Keratinocyte (primary cell): ENCODE measurements around the gene GGA1. TPM values are rescaled to one million over a fixed set of nuclear protein-coding genes. Genes with fewer than 3 reads are reported as not detected.

Experiments used
- DNase-seq: peaks from one replicate; pipeline ENCODE4 v3.0.0-alpha.2; 2011; ENCODE audit warnings: low read depth, missing footprints, low spot score
- FAIRE-seq: peaks from 2 replicates; lab custom pipeline; 2011; peaks lifted over from hg19 to GRCh38; lab: Jason Lieb, UNC
- H2AFZ ChIP-seq: 2 replicates; pipeline ENCODE4 v1.6.0; 2012; ENCODE audit warnings: low read length, control low read depth, inconsistent platforms; ENCODE audit not compliant: control insufficient read depth
- H3K27ac ChIP-seq: 2 replicates; pipeline ENCODE4 v1.5.1; 2011; ENCODE audit warnings: low read length; ENCODE audit not compliant: control insufficient read depth, insufficient read depth
- H3K27me3 ChIP-seq: 3 replicates; pipeline ENCODE4 v1.6.0; 2011; ENCODE audit warnings: low read length; ENCODE audit not compliant: control insufficient read depth, insufficient read depth; ENCODE audit errors: extremely low read depth
- H3K36me3 ChIP-seq, 2 experiments: 2 replicates in 1 of 2; 3 replicates in 1 of 2; pipeline ENCODE4 v1.5.1; 2011; ENCODE audit warnings: low read length in 2 of 2, mild to moderate bottlenecking in 1 of 2; ENCODE audit not compliant: control insufficient read depth in 2 of 2, insufficient read depth in 2 of 2; ENCODE audit errors: extremely low read depth in 1 of 2
- H3K4me1 ChIP-seq: 3 replicates; pipeline ENCODE4 v1.5.1; 2011; ENCODE audit warnings: low read length; ENCODE audit not compliant: control insufficient read depth, insufficient read depth; ENCODE audit errors: extremely low read depth
- H3K4me2 ChIP-seq: 3 replicates; pipeline ENCODE4 v1.6.0; 2011; ENCODE audit warnings: low read depth, low read length; ENCODE audit not compliant: control insufficient read depth, insufficient read depth; ENCODE audit errors: extremely low read depth
- H3K4me3 ChIP-seq, 3 experiments: fragments of 200-600 bp in 1 of 3; sonication (generic) in 1 of 3; 2 replicates in 2 of 3; 3 replicates in 1 of 3; pipeline ENCODE4 v1.5.1; 2011 to 2016; ENCODE audit warnings: low read length in 3 of 3, mild to moderate bottlenecking in 3 of 3, control low read depth in 2 of 3, inconsistent platforms in 1 of 3, low read depth in 1 of 3, mixed read lengths in 1 of 3, mixed run types in 1 of 3, moderate library complexity in 1 of 3; ENCODE audit not compliant: control insufficient read depth in 2 of 3, insufficient read depth in 2 of 3; ENCODE audit errors: extremely low read depth in 1 of 3
- H3K79me2 ChIP-seq: 2 replicates; pipeline ENCODE4 v1.6.0; 2012; ENCODE audit warnings: low read length; ENCODE audit not compliant: control insufficient read depth, insufficient read depth
- H3K9ac ChIP-seq: 3 replicates; pipeline ENCODE4 v1.6.0; 2011; ENCODE audit warnings: low read length; ENCODE audit not compliant: control insufficient read depth, insufficient read depth; ENCODE audit errors: extremely low read depth
- H3K9me1 ChIP-seq: 3 replicates; pipeline ENCODE4 v1.6.0; 2011; ENCODE audit warnings: low read length; ENCODE audit not compliant: control insufficient read depth, insufficient read depth; ENCODE audit errors: extremely low read depth
- H3K9me3 ChIP-seq: 2 replicates; pipeline ENCODE4 v1.5.1; 2012; ENCODE audit warnings: low read depth, low read length; ENCODE audit not compliant: control insufficient read depth
- H4K20me1 ChIP-seq: 3 replicates; pipeline ENCODE4 v1.6.0; 2011; ENCODE audit warnings: low read length; ENCODE audit not compliant: control insufficient read depth, insufficient read depth; ENCODE audit errors: extremely low read depth
- EZH2 ChIP-seq: IDR thresholded peaks from one replicate; pipeline ENCODE4 v1.6.1; 2012; ENCODE audit warnings: inconsistent platforms, mild to moderate bottlenecking, low read length, moderate library complexity
- dilution Hi-C: fragments of 300-500 bp; cut with MboI; formaldehyde crosslinking; loops from one replicate; pipeline ENCODE4 v1.7.0; 2020; ENCODE audit warnings: low sequenced_read_pairs; ENCODE audit not compliant: extremely low pct_ligation_motif_present
- polyA plus RNA-seq, 5 experiments: library from polyadenylated mRNA; depleted of rRNA in 3 of 5; stranded (reverse) in 3 of 5; stranded (forward) in 1 of 5; unstranded in 1 of 5; fragments of >200 nt; gene quantifications; 1 replicate in 1 of 5; 2 replicates in 3 of 5; 3 replicates in 1 of 5; pipeline versions ENCODE4 v1.2.1 to v1.2.3, GENCODE V29; 2011 to 2012; ENCODE audit warnings: missing spikeins in 2 of 5, low read depth in 1 of 5, low replicate concordance in 1 of 5
- TF ChIP-seq, protein P1 (sequence below), 3 experiments: IDR thresholded peaks in 1 of 3; conservative IDR thresholded peaks in 1 of 3; optimal IDR thresholded peaks in 1 of 3; 2 replicates in 2 of 3; 3 replicates in 1 of 3; pipeline versions ENCODE3 to v1.5.1; 2011; ENCODE audit warnings: low read length in 3 of 3, mild to moderate bottlenecking in 3 of 3, moderate library complexity in 2 of 3, control low read depth in 1 of 3, inconsistent platforms in 1 of 3; ENCODE audit not compliant: insufficient read depth in 2 of 3; ENCODE audit errors: extremely low read depth in 1 of 3

The GGA1 gene
- polyA plus RNA-seq, 1 donor (not counting 4 experiments of a cell fraction or from before 2014, with no cell fraction given): 29.2 TPM

DNA sequence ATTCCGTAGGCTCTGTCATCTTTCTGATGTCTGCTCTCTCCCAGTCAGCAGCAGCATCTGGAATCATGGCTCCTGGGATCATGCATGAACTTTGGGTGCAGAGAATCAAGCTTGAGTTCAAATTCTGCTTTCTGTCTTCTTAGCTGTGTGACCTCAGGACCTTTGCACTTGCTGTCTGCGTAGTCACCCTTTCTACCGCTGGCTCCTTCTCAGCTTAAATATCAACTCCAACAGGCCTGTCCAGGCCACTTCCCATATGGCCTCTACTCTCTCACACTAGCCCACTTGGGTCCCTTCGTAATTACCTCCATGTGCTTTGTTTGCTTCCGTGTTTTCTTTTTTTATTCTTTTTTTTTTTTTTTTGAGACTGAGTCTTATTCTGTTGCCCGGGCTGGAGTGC, 4.6 kb upstream of the GGA1 start:
- no peak overlapping the region for H3K9ac ChIP-seq
- H3K79me2 ChIP-seq: peaks cover 2% of the 10 kb centered on the region
- H3K9me1 ChIP-seq: no peaks in the 10 kb centered on the region
- FAIRE-seq (no peak), DNase-seq (no peak)
- no peaks in the 10 kb centered on the region for H4K20me1 ChIP-seq
- dilution Hi-C loops: no loop called here
- H3K27me3 ChIP-seq: no peaks in the 10 kb centered on the region
- no peak overlapping the region for H3K27ac ChIP-seq
- H3K4me1 ChIP-seq: peaks cover 12% of the 10 kb centered on the region
- H3K9me3 ChIP-seq: no peaks in the 10 kb centered on the region
- H3K4me3 ChIP-seq: no peak overlapping the region
- no peaks in the 10 kb centered on the region for H3K36me3 ChIP-seq
- no peak overlapping the region for H3K4me2 ChIP-seq
- H2AFZ ChIP-seq: no peak overlapping the region
- TF ChIP-seq, protein P1, sequence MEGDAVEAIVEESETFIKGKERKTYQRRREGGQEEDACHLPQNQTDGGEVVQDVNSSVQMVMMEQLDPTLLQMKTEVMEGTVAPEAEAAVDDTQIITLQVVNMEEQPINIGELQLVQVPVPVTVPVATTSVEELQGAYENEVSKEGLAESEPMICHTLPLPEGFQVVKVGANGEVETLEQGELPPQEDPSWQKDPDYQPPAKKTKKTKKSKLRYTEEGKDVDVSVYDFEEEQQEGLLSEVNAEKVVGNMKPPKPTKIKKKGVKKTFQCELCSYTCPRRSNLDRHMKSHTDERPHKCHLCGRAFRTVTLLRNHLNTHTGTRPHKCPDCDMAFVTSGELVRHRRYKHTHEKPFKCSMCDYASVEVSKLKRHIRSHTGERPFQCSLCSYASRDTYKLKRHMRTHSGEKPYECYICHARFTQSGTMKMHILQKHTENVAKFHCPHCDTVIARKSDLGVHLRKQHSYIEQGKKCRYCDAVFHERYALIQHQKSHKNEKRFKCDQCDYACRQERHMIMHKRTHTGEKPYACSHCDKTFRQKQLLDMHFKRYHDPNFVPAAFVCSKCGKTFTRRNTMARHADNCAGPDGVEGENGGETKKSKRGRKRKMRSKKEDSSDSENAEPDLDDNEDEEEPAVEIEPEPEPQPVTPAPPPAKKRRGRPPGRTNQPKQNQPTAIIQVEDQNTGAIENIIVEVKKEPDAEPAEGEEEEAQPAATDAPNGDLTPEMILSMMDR (optimal IDR thresholded peaks at IDR 0.05 in 1 of 3, IDR thresholded peaks at IDR 0.05 in 1 of 3, conservative IDR thresholded peaks at IDR 0.05 in 1 of 3; ENCODE audit: extremely low read depth in 1 of 3, insufficient read depth in 2 of 3, low read length in 3 of 3): no peak
- no peak for TF ChIP-seq EZH2

DNA sequence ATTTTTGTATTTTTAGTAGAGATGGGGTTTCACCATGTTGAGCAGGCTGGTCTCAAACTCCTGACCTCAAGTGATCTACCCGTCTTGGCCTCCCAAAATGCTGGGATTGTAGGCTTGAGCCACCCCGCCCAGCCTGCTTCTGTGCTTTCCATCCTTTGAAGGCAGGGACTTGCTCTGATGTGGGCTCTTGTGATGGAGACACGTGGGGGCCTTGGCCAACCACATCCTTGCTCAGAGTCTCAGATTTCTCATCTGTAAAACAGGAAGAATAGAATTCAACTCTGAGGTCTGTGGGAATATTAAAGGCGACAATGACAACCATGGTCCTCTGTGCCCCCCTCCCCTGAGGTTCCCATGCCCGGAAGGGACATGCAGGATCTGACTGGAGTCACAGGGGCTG, 3.8 kb upstream of the GGA1 start:
- Histone ChIP-seq H4K20me1 (no peaks in the 10 kb centered on the region), H3K27me3 (no peaks in the 10 kb centered on the region), H3K9me1 (no peaks in the 10 kb centered on the region), H3K4me2 (no peak overlapping the region), H3K4me1 (peaks cover 19% of the 10 kb centered on the region), H3K27ac (no peak overlapping the region), H2AFZ (no peak overlapping the region), H3K79me2 (peaks cover 10% of the 10 kb centered on the region), H3K36me3 (no peaks in the 10 kb centered on the region), H3K4me3 (no peak overlapping the region), H3K9me3 (no peaks in the 10 kb centered on the region), H3K9ac (no peak overlapping the region)
- FAIRE-seq: no peak
- dilution Hi-C loops: no loop called here
- TF ChIP-seq, protein P1 (optimal IDR thresholded peaks at IDR 0.05 in 1 of 3, IDR thresholded peaks at IDR 0.05 in 1 of 3, conservative IDR thresholded peaks at IDR 0.05 in 1 of 3; ENCODE audit: extremely low read depth in 1 of 3, insufficient read depth in 2 of 3, low read length in 3 of 3): no peak
- TF ChIP-seq EZH2: no peak
- DNase-seq: no peak
